Measurements from ENCODE around the gene BMP7.

The BMP7 gene

GRCh38 chr20:57249073-57249472 is 17.4 kb downstream of the BMP7 start:
- Histone ChIP-seq H3K9ac (ENCODE audit: low read length in 2 of 2) (no peak overlapping the region), H3K4me3 (ENCODE audit: low read length in 2 of 2) (no peak overlapping the region), H3K9me3 (ENCODE audit: control insufficient read depth in 2 of 2, low read length in 2 of 2) (peaks cover 0 to 4% of the 10 kb centered on the region in 2 donors), H3K4me1 (ENCODE audit: control insufficient read depth, insufficient read depth, low read length) (no peaks in the 10 kb centered on the region), H3K27me3 (ENCODE audit: control insufficient read depth in 1 of 2, insufficient read depth in 2 of 2, low read length in 2 of 2) (peaks cover 0 to 2% of the 10 kb centered on the region in 2 donors), H3K36me3 (ENCODE audit: control insufficient read depth in 2 of 2, insufficient read depth in 2 of 2, low read length in 2 of 2) (no peaks in the 10 kb centered on the region), H3K27ac (ENCODE audit: low read length) (no peak overlapping the region)

GRCh38 chr20:57248132-57248797 is 18.2 kb downstream of the BMP7 start:
- H3K36me3 ChIP-seq (ENCODE audit: control insufficient read depth in 2 of 2, insufficient read depth in 2 of 2, low read length in 2 of 2): no peaks in the 10 kb centered on the region
- H3K4me1 ChIP-seq (ENCODE audit: control insufficient read depth, insufficient read depth, low read length): no peaks in the 10 kb centered on the region
- no peak overlapping the region for H3K27ac ChIP-seq (ENCODE audit: low read length)
- peaks cover 0 to 4% of the 10 kb centered on the region in 2 donors for H3K9me3 ChIP-seq (ENCODE audit: control insufficient read depth in 2 of 2, low read length in 2 of 2)
- no peak overlapping the region for H3K4me3 ChIP-seq (ENCODE audit: low read length in 2 of 2)
- no peak overlapping the region for H3K9ac ChIP-seq (ENCODE audit: low read length in 2 of 2)
- H3K27me3 ChIP-seq (ENCODE audit: control insufficient read depth in 1 of 2, insufficient read depth in 2 of 2, low read length in 2 of 2): peaks cover 0 to 2% of the 10 kb centered on the region in 2 donors

DNA sequence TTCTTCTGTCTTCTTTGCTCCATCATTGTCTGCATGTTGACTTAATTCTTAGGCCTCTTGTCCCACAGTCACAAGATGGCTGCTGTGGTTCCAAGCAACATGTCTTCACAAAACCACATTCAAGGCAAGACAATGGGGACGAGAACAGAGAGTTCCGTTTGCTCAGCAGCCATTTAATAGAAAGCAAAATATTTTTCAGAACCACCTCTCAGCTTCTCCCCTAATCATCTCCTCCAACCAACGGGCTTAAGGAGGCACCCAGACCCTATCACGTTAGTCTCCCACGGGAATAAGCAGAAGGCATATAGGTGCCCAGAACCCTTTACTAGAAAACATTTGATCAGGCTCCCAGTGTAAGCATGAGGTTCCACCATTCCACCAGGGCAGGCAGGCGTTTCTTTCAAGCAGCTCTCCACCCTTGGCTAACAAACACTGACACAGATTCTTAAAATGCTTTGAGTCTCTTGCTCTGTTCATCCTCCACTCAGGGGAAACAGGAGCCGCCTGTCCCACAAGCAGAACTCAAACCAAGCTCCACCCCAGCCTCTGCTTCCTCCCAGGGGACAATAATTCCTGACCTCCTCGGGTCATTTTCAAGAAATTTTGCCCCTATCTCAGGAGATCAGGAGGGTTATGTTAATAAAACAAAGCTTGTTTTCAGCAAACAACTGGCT is 19.0 kb downstream of the BMP7 start:
- H3K27ac ChIP-seq (ENCODE audit: low read length): no peak overlapping the region
- peaks cover 0 to 2% of the 10 kb centered on the region in 2 donors for H3K27me3 ChIP-seq (ENCODE audit: control insufficient read depth in 1 of 2, insufficient read depth in 2 of 2, low read length in 2 of 2)
- peaks cover 0 to 4% of the 10 kb centered on the region in 2 donors for H3K9me3 ChIP-seq (ENCODE audit: control insufficient read depth in 2 of 2, low read length in 2 of 2)
- no peak overlapping the region for H3K4me3 ChIP-seq (ENCODE audit: low read length in 2 of 2)
- H3K4me1 ChIP-seq (ENCODE audit: control insufficient read depth, insufficient read depth, low read length): no peaks in the 10 kb centered on the region
- H3K9ac ChIP-seq (ENCODE audit: low read length in 2 of 2): no peak overlapping the region
- H3K36me3 ChIP-seq (ENCODE audit: control insufficient read depth in 2 of 2, insufficient read depth in 2 of 2, low read length in 2 of 2): no peaks in the 10 kb centered on the region

DNA sequence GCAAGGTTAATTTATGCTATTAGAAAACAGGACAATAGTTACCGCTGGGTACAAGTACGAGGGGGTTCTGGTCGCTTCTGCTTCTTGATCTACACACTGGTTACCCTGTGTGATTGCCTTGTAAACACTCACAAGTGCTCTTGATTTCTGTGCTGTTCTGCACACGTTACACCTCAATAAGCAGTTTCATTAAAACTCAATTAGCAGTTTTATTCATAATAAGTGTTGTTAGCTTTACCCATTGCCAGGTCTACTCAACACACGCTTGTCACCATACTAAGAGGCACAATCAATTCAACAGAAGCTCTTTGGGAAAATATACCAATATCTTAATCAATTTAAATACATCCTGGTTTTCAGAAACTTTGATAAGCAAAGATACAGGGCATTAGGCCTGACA is 20.4 kb downstream of the BMP7 start:
- Histone ChIP-seq H3K36me3 (ENCODE audit: control insufficient read depth in 2 of 2, insufficient read depth in 2 of 2, low read length in 2 of 2) (no peaks in the 10 kb centered on the region), H3K9ac (ENCODE audit: low read length in 2 of 2) (no peak overlapping the region), H3K4me1 (ENCODE audit: control insufficient read depth, insufficient read depth, low read length) (peaks cover 2% of the 10 kb centered on the region), H3K9me3 (ENCODE audit: control insufficient read depth in 2 of 2, low read length in 2 of 2) (peaks cover 0 to 4% of the 10 kb centered on the region in 2 donors), H3K27ac (ENCODE audit: low read length) (no peak overlapping the region), H3K27me3 (ENCODE audit: control insufficient read depth in 1 of 2, insufficient read depth in 2 of 2, low read length in 2 of 2) (peaks cover 0 to 2% of the 10 kb centered on the region in 2 donors), H3K4me3 (ENCODE audit: low read length in 2 of 2) (no peak overlapping the region)

DNA sequence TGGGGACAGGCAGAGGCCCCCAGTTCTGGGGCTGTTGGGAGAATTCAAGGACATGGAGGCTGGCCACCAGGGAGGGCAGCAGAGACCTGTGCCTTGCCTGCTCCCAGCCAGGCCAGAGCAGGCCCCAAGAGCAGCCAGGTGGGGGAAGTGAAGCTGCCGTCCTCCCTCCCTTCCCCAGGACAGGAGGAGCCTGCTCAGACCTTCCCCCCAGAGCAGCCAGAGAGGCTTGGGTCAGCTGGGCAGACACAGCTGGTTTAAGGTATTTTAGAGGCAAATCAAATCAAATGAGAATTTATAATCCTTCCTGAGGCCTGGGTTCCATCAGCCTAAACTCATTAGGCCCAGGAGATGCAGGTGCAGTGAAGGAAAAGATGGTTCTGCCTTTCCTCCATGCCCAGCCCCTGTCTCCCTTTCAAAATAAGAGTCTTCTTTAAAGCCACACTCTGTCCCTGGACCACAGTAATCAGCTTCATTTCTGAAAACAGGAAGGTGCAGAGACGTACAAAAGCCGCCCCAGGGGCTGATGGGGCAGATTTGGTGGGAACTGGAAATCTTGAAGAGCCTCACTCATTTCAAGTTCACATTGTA is 21.7 kb downstream of the BMP7 start:
- Histone ChIP-seq H3K9me3 (ENCODE audit: control insufficient read depth in 2 of 2, low read length in 2 of 2) (peaks cover 0 to 4% of the 10 kb centered on the region in 2 donors), H3K27me3 (ENCODE audit: control insufficient read depth in 1 of 2, insufficient read depth in 2 of 2, low read length in 2 of 2) (peaks cover 0 to 2% of the 10 kb centered on the region in 2 donors), H3K4me1 (ENCODE audit: control insufficient read depth, insufficient read depth, low read length) (peaks cover 2% of the 10 kb centered on the region), H3K36me3 (ENCODE audit: control insufficient read depth in 2 of 2, insufficient read depth in 2 of 2, low read length in 2 of 2) (no peaks in the 10 kb centered on the region), H3K27ac (ENCODE audit: low read length) (no peak overlapping the region), H3K4me3 (ENCODE audit: low read length in 2 of 2) (no peak overlapping the region), H3K9ac (ENCODE audit: low read length in 2 of 2) (no peak overlapping the region)

- Histone ChIP-seq H3K4me3 (ENCODE audit: low read length in 2 of 2) (no peak overlapping the region), H3K9me3 (ENCODE audit: control insufficient read depth in 2 of 2, low read length in 2 of 2) (peaks cover 0 to 4% of the 10 kb centered on the region in 2 donors), H3K4me1 (ENCODE audit: control insufficient read depth, insufficient read depth, low read length) (peaks cover 2% of the 10 kb centered on the region), H3K27ac (ENCODE audit: low read length) (no peak overlapping the region), H3K9ac (ENCODE audit: low read length in 2 of 2) (no peak overlapping the region), H3K27me3 (ENCODE audit: control insufficient read depth in 1 of 2, insufficient read depth in 2 of 2, low read length in 2 of 2) (no peaks in the 10 kb centered on the region), H3K36me3 (ENCODE audit: control insufficient read depth in 2 of 2, insufficient read depth in 2 of 2, low read length in 2 of 2) (no peaks in the 10 kb centered on the region)
Measured at GRCh38 chr20:57244221-57244585, 22.2 kb downstream of the BMP7 start.

DNA sequence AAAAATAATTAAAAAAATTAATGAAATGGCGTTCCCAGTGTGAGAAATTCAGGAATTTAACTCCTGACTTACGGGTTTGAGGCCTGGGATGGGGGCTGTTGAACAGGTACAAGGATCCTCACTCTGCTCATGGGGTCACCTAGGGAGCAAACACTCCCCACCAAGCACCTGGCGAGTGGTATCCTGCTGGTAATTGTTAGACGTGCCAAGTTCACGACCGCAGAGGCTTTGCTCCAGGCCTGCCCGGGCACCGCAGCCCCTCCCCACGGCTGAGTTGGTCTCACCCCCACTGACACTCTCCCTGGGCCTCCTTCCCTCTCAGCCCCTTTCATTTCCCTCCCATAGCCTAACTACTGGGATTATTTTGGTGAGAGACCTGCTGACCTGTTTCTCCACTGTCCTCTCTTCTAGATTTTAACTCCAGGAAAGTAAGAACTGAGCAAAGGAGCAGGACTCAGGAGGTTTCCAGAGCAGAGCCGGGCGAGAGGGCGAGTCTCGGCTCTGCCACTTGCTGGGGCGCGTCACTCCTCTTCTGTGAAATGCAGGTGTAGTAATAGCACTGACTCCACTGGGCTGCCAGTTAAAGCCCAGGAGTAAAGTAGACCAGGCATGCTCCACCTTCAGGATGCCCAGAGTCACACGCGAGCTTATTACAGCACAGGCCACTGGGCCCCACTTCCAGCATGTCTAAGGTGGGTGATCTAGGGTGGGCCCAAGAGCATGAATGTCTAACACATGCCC is 22.8 kb downstream of the BMP7 start:
- Histone ChIP-seq H3K9me3 (ENCODE audit: control insufficient read depth in 2 of 2, low read length in 2 of 2) (peaks cover 0 to 4% of the 10 kb centered on the region in 2 donors), H3K36me3 (ENCODE audit: control insufficient read depth in 2 of 2, insufficient read depth in 2 of 2, low read length in 2 of 2) (no peaks in the 10 kb centered on the region), H3K4me1 (ENCODE audit: control insufficient read depth, insufficient read depth, low read length) (peaks cover 2% of the 10 kb centered on the region), H3K27me3 (ENCODE audit: control insufficient read depth in 1 of 2, insufficient read depth in 2 of 2, low read length in 2 of 2) (no peaks in the 10 kb centered on the region), H3K4me3 (ENCODE audit: low read length in 2 of 2) (no peak overlapping the region), H3K9ac (ENCODE audit: low read length in 2 of 2) (no peak overlapping the region), H3K27ac (ENCODE audit: low read length) (no peak overlapping the region)

DNA sequence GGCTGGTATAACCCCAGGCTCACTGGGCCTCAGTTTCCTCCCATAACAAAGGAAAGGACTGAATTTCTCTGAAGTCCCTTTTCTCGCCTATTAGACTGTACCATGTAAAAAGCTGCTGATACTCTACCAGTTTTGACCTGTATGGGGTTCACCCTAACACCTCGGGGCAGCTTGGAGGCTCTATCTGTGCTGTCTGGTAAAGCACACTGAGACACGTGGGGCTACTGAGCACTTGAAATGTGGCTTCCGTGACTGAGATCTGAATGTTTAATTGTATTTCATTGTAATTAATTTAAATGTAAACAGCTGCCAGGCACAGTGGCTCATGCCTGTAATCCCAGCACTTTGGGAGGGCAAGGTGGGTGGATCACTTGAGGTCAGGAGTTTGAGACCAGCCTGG is 24.0 kb downstream of the BMP7 start:
- H3K9ac ChIP-seq (ENCODE audit: low read length in 2 of 2): no peak overlapping the region
- H3K9me3 ChIP-seq (ENCODE audit: control insufficient read depth in 2 of 2, low read length in 2 of 2): no peaks in the 10 kb centered on the region
- H3K4me1 ChIP-seq (ENCODE audit: control insufficient read depth, insufficient read depth, low read length): peaks cover 2% of the 10 kb centered on the region
- H3K36me3 ChIP-seq (ENCODE audit: control insufficient read depth in 2 of 2, insufficient read depth in 2 of 2, low read length in 2 of 2): no peaks in the 10 kb centered on the region
- no peak overlapping the region for H3K27ac ChIP-seq (ENCODE audit: low read length)
- no peak overlapping the region for H3K4me3 ChIP-seq (ENCODE audit: low read length in 2 of 2)
- H3K27me3 ChIP-seq (ENCODE audit: control insufficient read depth in 1 of 2, insufficient read depth in 2 of 2, low read length in 2 of 2): peaks cover 0 to 4% of the 10 kb centered on the region in 2 donors

DNA sequence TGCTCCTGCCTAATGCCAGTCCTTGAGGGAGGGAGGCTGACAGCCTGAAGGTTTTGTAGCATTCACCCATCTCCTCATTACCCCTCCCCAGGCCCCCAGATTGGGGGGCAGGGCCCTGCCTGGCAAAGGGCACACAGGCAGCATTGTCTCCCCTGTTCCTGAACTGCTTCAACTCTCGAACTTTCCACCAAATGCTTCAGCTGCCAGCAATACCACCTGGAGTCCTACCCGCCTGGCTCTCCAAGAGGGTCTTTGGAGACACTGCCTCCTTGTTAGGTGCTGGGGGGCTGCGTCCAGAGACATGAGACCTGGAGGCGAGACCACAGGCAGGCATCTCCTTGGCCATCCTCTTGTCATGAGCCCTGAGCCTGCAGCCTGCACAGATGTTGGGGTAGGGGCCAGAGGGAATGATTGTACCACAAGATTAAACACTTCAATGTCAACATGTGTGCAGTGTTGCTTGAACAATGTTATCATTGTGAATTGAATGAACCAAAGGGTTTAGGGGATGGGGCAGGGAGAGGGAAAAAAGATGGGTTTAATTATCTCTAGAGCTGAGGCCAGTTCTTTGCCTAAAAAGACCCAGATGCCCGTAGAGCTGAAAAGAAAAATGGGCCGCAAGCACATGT is 25.0 kb downstream of the BMP7 start:
- H3K4me1 ChIP-seq (ENCODE audit: control insufficient read depth, insufficient read depth, low read length): peaks cover 2% of the 10 kb centered on the region
- peaks cover 0 to 4% of the 10 kb centered on the region in 2 donors for H3K27me3 ChIP-seq (ENCODE audit: control insufficient read depth in 1 of 2, insufficient read depth in 2 of 2, low read length in 2 of 2)
- no peak overlapping the region for H3K27ac ChIP-seq (ENCODE audit: low read length)
- no peak overlapping the region for H3K9ac ChIP-seq (ENCODE audit: low read length in 2 of 2)
- H3K4me3 ChIP-seq (ENCODE audit: low read length in 2 of 2): no peak overlapping the region
- H3K36me3 ChIP-seq (ENCODE audit: control insufficient read depth in 2 of 2, insufficient read depth in 2 of 2, low read length in 2 of 2): no peaks in the 10 kb centered on the region
- no peaks in the 10 kb centered on the region for H3K9me3 ChIP-seq (ENCODE audit: control insufficient read depth in 2 of 2, low read length in 2 of 2)

DNA sequence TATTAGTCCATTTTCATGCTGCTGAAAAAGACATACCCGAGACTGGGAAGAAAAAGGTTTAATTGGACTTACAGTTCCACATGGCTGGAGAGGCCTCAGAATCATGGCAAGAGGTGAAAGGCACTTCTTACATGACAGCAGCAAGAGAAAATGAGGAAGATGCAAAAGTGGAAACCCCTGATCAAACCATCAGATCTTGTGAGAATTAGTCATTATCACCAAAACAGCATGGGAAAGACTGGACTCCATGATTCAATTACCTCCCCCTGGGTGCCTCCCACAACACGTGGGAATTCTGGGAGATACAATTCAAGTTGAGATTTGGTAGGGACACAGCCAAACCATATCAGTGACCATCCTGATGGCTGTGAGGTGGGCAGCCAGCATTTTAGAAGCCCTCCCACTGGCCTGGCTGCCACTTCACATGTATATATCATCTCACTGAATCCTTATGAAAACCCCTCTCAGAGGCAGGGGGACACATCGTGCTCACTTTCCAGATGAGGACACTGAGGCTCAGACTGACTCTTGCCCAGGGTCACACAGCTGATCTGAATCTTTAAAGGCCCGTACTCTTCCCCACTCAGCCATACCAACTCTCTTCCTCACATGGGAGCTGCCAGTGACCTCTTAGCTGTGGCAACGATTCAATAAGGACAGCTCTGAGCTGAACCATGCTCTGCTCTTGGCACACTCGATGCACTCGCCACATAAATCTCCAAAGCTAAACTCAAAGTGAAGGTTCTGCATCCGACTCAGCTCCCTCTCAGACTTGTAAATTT is 25.7 kb downstream of the BMP7 start:
- H3K9ac ChIP-seq (ENCODE audit: low read length in 2 of 2): no peak overlapping the region
- peaks cover 0 to 5% of the 10 kb centered on the region in 2 donors for H3K27me3 ChIP-seq (ENCODE audit: control insufficient read depth in 1 of 2, insufficient read depth in 2 of 2, low read length in 2 of 2)
- H3K9me3 ChIP-seq (ENCODE audit: control insufficient read depth in 2 of 2, low read length in 2 of 2): no peaks in the 10 kb centered on the region
- no peak overlapping the region for H3K27ac ChIP-seq (ENCODE audit: low read length)
- H3K4me3 ChIP-seq (ENCODE audit: low read length in 2 of 2): no peak overlapping the region
- H3K4me1 ChIP-seq (ENCODE audit: control insufficient read depth, insufficient read depth, low read length): peaks cover 2% of the 10 kb centered on the region
- H3K36me3 ChIP-seq (ENCODE audit: control insufficient read depth in 2 of 2, insufficient read depth in 2 of 2, low read length in 2 of 2): no peaks in the 10 kb centered on the region
